HG03571 (cell line): ENCODE results near the gene GALNT10.

Experiments used
- ATAC-seq: cut with Tn5 transposase; IDR thresholded peaks from one replicate; pipeline ENCODE4 v1.9.1; 2021; ENCODE audit not compliant: unreplicated experiment

GALNT10 gene

DNA sequence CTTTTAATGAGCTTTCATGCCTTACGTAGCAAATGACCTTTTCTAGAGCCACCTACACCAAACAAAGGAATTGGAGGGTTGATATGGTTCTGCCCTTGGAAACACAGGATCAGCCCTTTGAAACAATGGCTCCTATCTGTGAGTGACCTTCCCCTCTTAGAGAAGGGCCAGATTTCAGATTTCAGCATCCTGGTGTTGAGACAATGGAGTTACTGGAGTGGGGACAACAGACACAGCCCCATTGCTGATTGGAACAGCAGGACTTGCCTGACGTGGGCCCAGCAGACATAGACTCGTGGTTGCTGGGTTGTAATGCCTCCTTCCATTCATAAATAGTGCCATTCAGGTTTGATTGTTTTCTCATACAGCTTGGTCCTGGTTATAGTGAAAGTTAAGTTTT is 96.0 kb downstream of the GALNT10 start:
- ATAC-seq, result no peak

DNA sequence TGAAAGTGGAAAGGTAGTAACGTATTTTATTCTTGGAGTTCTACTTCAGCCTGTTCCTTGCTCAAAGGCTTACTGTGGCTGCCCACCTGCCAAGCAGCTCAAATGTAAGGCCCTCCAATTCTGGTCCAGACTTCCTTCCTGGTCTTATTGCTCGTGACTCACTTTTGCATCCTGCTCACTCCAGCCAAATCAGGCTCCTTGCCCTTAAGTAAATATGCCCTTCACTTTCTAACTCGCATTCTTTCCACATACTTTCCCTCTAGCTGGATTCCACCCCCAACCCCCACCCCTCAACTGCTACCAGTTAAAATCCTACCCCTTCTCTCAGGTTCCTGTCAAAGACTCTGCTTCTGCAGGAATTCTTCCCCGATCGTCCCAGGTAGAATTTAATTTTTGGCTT is 96.6 kb downstream of the GALNT10 start:
- no peak for ATAC-seq

DNA sequence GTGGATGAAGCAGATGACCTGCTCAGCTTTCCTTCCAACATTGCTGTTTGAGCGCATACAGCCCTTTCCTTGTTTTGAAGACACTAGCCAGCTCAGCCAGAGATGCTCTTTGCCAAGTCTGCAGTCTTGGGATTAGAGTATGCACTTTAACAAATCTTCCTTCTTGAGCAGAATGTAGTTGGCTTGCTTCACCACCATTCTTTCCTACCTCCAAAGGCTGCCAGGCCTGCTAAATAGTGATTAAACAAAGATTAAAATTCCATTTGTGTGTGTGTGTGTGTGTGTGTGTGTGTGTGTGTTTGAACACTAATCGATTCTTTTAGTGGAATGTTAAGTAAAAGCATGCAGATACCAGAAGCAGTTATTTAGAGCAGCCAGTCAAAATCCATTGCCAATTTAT is 97.6 kb downstream of the GALNT10 start:
- ATAC-seq, result no peak

DNA sequence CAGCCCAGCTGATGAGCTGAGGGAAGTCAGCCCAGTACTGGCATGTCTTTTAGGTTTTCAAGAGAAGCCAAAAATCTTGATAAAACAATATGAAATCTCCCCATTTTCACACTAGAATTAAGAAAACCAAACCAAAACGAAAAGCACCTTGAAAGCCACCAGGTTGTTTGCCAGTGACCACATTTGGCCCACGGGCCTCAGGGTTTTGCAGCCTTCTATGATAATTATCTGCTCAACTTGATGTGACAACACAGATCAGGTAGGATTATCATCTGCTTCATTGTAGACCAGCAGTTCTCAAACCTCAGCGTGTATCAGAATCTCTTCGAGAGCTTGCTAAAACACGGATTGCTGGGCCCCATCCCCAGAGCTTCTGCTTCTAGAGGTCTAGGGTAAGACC is 101.4 kb downstream of the GALNT10 start:
- ATAC-seq, result no peak

DNA sequence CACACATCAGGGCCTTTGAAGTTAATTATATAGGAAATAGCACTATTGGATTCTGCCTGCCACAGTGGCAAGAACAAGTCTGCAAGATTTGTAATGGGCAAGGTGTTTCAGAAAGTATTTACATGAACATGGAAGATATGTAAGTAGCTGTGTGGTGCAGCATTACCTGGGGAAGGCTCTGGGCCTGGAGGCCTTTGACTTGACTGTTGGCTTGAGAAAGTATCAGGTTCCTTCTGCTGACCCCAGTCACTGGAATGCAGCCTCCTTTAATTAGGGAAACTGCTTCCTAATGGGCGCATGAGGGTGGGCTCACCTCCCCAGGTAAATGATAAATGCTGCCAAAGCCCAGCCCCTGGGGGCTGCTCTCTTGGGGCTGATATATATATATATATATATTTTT is 102.7 kb downstream of the GALNT10 start:
- no peak for ATAC-seq

DNA sequence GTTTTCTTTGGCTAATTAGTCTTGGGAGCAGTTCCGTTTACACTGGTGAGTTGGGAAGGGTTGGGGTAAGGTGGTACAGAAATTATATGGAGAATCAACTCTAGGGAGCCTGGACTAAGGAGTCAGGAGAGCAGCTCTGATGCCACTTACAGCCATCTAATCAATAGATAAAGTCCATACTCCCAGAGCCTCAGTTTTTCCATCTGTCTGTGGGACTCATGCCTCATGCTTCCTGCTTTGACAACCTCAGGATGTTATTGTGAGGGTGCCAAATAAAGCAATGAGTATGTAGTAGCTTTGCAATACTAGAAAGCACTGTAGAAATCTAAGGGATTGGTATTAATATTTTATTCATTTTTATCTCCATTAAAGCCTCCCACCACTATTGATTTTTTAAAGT is 105.0 kb downstream of the GALNT10 start:
- ATAC-seq, result no peak

DNA sequence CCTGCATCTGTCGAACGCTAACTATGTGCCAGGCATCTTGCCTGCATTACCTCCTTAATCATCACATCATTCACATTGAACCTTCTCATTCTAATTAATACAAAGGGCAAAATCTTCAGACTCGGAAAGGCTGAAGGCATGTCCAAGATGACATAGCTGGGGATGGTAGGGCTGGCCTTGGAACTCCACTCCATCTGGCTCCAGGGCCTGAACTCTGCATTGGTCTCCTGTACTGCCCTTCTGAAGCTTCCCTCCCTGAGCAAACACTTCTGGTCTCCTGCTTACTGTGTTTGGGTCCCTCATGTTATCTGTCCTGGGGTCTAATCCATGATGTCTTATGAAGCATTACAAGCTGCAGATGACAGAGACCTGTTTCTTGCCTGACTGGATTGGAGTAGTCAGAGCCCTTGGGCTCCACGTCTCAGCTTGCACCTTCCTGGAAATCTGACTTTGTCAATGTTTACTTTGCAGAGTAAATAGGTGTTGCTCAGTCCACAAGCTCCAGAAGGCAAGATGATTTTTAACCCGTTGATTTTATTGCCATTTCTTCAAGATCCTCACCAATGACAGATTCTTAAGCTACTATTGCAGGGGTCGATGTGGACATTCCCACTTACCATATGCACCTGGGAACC is 106.1 kb downstream of the GALNT10 start:
- no peak for ATAC-seq

DNA sequence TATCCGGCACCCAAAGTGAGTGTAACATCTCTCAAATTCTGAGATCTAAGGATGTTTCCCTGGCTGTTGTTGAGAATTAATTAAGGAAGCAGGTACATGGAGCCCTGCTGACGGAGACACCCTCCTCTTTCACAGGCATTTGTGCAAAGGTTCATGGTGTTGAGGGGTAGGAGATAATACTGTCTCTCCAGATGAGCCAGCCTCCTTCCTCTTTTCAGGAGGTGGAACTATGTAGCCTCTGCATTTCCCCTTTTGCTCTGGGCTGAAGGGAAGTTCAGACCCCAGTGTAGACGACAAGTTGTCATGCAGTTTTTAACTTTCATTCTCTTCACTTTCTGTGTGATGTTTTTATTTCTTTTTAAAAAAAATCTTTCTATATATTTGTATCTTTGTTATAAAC is 107.5 kb downstream of the GALNT10 start:
- no peak for ATAC-seq

DNA sequence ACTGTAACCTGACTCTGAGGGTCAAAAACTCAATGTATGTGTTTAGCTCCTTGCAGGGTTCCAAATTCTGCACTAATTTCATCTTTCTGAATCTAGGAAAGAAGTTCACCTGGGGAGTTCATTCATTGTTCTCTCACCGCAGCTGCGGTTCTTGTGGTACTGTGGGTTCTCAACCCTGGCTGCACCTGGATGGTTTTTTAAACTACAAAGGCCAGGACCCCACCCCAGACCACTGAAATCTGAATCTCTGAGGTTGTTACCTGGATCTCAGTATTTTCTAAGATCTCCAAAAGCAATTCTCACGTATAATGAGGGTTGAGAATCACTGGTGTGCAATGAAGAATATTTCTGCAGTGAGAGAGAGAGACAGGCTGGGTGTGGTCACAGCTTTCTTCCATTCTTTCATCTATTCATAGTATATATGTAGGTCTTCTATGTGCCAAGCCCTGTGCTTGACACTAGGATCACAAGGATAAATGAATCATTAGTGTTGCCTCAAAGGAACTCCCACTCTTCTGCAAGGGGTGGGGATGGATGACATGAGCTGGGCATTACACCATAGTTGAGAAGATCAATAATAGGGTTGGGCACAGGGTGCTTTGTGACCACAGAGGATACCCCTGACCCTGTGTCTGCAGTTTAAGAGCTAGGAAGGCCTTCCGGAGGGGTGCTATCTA is 109.8 kb downstream of the GALNT10 start:
- no peak for ATAC-seq

DNA sequence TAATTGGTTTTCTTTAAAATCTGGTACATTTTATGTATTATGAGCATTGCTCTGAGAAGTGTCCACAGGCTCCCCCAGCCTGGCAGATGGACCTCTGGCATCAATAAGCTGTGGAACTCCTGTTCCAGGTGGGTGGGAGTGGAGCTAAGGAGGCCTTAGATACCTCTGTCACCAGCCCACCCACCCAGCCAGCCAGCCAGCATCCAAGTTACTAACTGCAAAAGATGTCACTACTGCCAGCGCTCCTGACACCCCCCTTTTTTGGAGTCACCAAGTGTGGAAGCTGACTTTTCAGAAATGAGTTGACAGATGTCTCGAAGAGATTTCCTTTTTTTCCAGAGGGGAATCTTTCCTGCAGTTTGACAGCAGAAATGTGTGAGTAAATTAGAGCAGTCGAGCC is 111.2 kb downstream of the GALNT10 start:
- no peak for ATAC-seq

DNA sequence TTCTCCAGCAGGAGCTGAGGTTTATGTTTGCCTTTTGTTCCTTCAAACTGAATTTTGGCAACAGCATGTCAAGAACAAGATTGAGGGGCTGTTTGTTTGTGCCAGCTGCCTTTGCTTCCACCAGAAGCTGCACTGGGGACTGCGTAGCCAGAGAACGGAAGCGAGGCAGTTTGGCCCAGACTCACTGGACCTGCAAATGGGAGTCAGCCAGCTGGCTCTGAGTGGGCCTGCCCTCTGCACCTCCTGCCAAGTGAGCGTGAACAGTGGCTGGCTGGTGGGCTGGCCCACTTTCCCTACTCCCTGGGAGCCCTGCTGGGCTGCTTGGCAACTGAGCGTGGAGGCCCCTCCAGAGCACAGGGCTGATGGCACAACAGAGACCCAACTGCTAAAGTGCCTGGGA is 111.6 kb downstream of the GALNT10 start:
- no peak for ATAC-seq

DNA sequence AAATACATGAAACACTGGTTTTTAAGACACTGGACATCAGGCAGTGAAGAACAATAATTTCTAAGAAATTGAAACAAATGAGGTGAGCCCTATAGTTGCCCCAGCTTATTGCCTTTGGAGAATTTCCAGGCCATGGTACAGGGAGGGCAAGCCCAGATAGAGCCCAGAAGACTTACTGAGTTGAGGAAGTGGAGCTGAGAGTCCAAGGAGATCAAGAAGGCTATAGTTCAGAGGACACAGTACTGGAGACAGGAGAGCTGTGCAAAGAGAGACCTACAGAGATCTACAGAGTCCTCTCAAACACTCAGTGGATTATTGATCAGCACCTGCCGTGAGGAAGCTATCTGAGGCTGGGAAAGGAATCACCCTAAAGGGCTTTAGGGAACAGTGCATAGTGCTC is 112.6 kb downstream of the GALNT10 start:
- no peak for ATAC-seq

DNA sequence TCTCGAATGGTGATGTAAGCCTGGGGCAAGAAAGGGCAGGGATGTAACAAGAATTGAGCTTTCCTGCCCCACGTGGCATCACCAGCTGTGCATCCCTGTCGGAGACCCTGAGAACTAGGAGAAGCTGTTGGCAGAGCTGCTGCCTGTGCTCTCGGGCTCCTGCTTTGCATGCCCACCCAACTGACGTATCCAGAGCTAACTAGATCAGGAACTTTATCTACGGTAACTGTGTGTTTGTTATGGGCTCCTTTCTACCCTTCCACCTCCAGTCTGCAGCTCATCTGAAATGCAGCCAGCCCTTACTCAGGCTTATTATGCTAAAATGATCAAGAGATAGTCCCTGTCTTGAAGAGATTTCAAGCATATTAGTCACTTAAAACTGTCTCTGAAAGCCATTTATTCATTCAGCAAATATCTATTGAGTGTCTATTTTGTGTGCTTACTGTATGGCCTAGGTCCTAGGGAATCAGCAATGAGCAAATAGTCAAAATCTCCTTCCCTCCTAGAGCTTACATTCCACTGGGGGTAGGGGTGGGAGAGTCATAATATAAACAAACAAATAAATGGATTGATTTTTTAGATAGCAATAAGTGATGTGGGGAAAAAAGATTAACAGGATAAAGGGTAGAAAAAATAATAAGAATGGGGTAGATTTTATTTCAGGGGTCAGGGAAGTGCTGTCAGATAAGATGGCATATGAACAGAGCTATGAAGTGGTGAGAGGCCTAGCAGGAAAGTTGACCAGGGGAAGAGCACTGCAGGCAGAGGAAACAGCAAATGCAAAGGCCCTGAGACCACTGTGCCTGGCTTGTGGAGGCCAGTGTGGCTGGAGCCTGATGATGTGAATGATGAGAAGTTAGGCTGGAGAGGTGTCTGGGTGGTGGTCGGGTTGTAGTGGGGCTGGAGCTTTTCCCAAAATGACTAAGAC is 118.2 kb downstream of the GALNT10 start:
- ATAC-seq, result no peak

DNA sequence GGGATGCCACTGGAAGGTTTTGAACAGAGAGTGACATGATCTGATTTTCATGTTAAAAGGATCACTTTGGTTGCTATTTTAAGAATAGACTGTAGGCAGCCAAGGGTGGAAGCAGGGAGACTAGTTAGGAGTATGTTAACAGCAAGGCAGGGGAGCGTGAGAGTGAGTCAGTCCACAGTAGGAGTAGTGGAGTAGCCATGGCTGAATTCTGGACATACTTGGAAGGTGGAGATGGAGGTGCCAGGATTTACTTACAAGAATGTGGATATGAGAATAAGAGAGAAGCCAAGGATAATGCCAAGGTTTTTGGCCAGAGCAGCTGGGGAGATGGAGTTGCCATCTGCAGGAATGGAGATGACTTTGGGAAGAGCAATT is 118.8 kb downstream of the GALNT10 start:
- no peak for ATAC-seq

DNA sequence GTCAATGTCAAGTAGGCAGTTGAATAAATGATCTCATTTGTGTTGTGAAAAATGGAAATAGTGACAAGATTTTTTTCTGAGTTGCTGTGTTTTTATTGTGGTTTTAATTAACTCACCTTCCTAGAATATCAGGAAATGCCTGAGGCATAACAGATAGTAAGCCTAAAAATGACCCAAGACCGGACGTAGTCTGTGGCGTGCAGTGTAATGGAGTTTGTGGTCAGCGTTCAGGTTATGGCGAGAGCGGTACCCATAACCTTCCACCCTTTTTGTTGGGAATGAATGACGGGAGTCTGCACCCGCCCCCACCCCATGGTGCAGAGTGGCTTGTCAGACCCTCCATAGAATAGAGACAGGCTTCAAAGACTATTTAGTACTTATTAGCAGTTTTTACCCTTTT is 119.3 kb downstream of the GALNT10 start:
- no peak for ATAC-seq

DNA sequence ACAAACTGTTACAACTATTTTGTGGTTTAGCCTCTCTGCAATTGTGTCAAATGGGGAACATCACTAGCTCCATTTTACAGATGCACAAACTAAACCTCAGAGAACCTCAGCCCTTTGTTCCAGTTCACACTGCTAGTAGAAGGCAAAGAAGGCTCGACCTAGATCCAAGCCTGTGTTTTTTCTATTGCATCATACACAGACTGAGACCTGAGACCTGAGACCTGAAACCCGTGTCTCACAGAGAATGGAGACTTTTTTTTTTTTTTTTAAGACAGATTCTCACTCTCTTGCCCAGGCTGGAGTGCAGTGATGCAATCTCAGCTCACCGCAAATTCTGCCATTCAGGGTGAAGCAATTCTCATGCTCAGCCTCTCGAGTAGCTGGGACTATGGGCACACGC is 120.8 kb downstream of the GALNT10 start:
- ATAC-seq, result no peak

DNA sequence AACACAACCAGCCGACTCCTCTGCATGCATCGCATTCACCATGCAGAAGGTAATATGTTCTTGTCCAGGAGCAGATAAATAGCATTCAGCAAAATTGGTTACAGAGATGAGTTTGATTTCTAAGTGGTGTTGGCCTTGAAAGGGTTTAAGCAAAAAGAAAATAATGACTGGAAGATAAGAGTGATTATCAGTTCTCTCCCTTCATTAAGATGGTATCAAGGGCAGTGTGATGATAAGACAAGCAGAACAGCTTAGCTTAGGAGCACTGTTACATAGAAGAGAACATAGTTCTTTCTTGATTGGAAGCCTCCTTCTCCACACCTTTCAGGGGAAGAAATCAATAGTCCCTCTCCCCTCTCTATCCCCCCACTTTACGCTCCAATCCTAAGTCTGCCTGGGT is 121.5 kb downstream of the GALNT10 start:
- ATAC-seq, result no peak

DNA sequence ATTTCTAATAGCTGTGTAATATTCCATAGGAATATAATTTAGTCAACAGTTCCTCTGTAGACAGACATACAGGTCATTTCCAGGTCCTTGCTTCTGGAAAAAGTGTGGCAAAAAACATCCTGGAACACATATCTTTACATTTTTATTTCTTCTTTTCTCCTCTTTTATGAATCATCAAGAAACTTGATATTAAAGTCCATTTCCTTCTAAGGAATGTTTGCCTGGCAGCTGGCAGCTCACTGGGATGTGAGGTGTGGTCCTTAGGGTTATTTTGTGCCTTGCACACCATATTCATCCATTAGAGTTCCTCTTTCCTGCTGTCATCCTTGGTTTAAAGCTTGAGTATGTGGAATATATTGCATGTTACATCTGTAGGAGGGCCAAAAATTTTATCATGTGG is 122.0 kb downstream of the GALNT10 start:
- ATAC-seq, result no peak

DNA sequence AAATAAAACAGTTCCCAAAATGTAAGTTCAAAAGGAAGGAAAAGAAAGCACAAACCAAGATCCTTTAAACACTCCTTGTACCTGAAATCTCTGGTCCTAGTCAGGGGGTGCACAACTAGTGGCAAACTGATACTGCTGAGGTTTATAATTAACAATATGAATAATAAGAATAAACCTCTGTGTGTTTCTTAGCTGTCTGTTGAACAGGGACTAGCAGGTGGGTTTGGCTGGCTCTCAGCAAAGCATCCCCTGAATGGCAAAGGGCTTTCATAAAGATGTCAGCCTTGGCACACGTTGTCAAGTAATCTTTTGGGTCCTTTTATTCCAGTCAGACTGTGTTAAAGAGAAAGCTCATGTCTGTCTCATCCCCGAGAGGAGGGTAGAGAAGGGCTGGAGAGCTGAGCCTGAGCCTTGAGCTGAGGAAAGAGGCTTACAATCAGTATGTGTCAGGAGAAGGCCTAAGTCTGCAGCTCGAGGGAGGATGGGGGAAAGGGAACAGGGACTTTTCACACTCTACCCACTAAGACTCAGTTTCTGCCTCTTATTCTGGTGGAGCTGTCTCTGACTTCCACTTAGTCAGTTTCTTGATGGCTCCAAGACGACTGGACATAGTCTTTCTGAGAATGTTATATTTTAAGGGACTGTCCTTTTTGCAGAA is 123.0 kb downstream of the GALNT10 start:
- no peak for ATAC-seq

DNA sequence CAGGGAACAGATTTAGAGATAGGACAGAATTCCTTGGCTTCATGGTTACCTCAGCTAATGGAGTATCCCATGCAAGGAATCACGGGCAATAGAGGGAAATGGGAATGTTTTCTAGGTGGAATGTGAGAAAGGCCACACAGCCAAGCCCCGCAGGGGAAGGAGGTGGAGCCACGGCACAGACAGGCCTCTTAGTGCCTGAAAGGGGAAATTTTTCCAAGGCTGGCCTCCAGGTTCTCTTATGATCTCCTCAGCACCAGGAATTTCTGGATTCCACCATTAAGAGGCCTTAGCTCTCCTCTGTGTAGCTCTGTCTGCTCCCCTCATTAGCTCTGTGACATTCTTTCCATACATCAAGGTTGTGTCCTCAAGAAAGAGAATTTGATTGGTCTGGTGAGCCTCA is 124.7 kb downstream of the GALNT10 start:
- no peak for ATAC-seq

DNA sequence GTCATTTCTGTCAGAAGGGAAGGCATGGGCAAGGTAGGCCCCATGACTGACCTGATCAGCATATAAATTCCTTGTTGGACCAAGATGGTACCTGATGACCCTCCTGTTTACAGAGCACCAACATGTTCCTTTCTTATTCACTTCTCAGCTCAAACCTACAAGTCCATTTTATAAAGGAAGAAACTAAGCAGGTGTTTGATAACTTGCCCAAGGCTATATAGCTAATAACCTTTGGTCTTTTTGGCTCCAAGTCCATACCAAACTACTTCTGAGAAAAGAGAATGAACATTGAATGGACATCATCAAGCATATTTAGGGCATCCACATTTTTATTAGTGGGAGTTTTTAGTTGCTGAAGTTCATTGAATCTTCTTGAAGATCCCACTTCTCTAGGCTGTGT is 125.2 kb downstream of the GALNT10 start:
- ATAC-seq, result no peak
